Left lung (tissue), 10 donors: ENCODE measurements around the gene NEIL3. TPM values are rescaled to one million over a fixed set of nuclear protein-coding genes. Genes with fewer than 3 reads are reported as not detected.

Source experiments
- ATAC-seq: fragments of 200-7000 bp; cut with Tn5 transposase; one replicate; pipeline ENCODE4 v1.9.1; 2020; ENCODE audit warnings: moderate library complexity
- DNase-seq, 4 donors: peaks; one replicate each; pipeline ENCODE4 v3.0.0-alpha.2; 2013 to 2020
- H3K27ac ChIP-seq, 2 donors: fragments of 200-600 bp; sonication (generic) in 1 of 2; one replicate each; pipeline versions ENCODE4 v1.5.0 to v1.8.0; 2020 to 2021
- H3K27me3 ChIP-seq, 2 donors: fragments of 200-600 bp; sonication (generic) in 1 of 2; one replicate each; pipeline versions ENCODE4 v1.5.0 to v1.8.0; 2020 to 2021
- H3K36me3 ChIP-seq, 2 donors: fragments of 200-600 bp; sonication (generic) in 1 of 2; one replicate each; pipeline versions ENCODE4 v1.5.0 to v1.8.0; 2020 to 2021
- H3K4me1 ChIP-seq, 2 donors: fragments of 200-600 bp; one replicate each; pipeline ENCODE4 v1.8.0; 2021
- H3K4me3 ChIP-seq, 2 donors: fragments of 200-600 bp; sonication (generic) in 1 of 2; one replicate each; pipeline versions ENCODE4 v1.5.0 to v1.8.0; 2020 to 2021; ENCODE audit warnings: mild to moderate bottlenecking in 1 of 2
- H3K9me3 ChIP-seq, 2 donors: fragments of 200-600 bp; sonication (generic) in 1 of 2; one replicate each; pipeline versions ENCODE4 v1.5.0 to v1.8.0; 2020 to 2021
- CTCF ChIP-seq, 2 donors: fragments of 200-600 bp; sonication (generic) in 1 of 2; IDR thresholded peaks; one replicate each; pipeline versions ENCODE4 v1.5.0 to v1.8.0; 2021; ENCODE audit warnings: antibody characterized with exemption in 2 of 2
- intact Hi-C, 2 donors: fragments of 100-400 bp; cut with DNase I; formaldehyde crosslinking; loops; one replicate each; pipeline versions ENCODE4 v1.11.2 to v1.14.2; 2022
- polyA plus RNA-seq, 6 donors: library from polyadenylated mRNA; unstranded; fragments of 120-200 nt; gene quantifications; one replicate each; pipeline ENCODE4 v1.2.1, GENCODE V29; 2013; ENCODE audit not compliant: insufficient read length in 6 of 6
- total RNA-seq, 2 donors: library from RNA; stranded (reverse); fragmentation: NEBNext Ultra II Directional; extraction: Animal tissue kit (Norgen Biotek cat#: 25700); gene quantifications; one replicate each; pipeline ENCODE4 v1.2.1, GENCODE V29; 2021
- donor health status: DM: no; HTN: yes; CAD: no.
- donor health status: DM: no; HTN: no; CAD: no.

The NEIL3 gene
- total and polyA plus RNA-seq, 8 donors = 2.2 to 12.5 (median 5.5) TPM

- intact Hi-C loops = no loop called here
- no peak for TF ChIP-seq CTCF (IDR thresholded peaks at IDR 0.05)
Measured at GRCh38 chr4:177396352-177396751, 86.7 kb downstream of the NEIL3 start.

DNA sequence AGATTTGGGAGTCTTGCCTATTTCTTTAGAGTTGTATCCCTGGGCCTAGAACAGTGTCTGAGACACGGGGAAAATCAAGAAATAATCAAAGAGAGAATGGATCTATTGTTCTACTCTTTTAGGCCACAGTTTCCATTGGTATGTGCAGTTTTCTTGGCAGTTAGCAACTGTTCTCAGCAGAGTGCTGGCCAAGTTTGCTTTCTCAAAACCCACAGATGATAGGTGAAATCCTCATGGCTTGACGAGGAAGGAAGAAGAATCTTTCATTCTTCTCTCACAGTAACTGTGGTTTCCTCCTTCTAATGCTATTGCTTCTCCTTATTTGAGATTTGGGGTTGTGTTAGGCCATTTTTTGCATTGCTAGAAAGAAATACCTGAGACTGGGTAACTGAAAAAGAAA is 90.4 kb downstream of the NEIL3 start:
- Histone ChIP-seq H3K36me3 (no peaks in the 10 kb centered on the region), H3K4me1 (no peaks in the 10 kb centered on the region), H3K27ac (no peak overlapping the region), H3K4me3 (no peak overlapping the region), H3K9me3 (no peaks in the 10 kb centered on the region), H3K27me3 (no peaks in the 10 kb centered on the region)
- no peak for TF ChIP-seq CTCF (IDR thresholded peaks at IDR 0.05)
- no peak for ATAC-seq
- intact Hi-C loops = no loop called here
- DNase-seq = no peak

More at GRCh38 chr4:177396352-177396751, 86.7 kb downstream of the NEIL3 start:
- no peak for DNase-seq
- Histone ChIP-seq H3K4me1 (no peaks in the 10 kb centered on the region), H3K9me3 (no peaks in the 10 kb centered on the region), H3K4me3 (no peak overlapping the region), H3K36me3 (no peaks in the 10 kb centered on the region), H3K27me3 (no peaks in the 10 kb centered on the region), H3K27ac (no peak overlapping the region)
- ATAC-seq = no peak

- Histone ChIP-seq H3K9me3 (no peaks in the 10 kb centered on the region), H3K4me1 (no peaks in the 10 kb centered on the region), H3K27me3 (no peaks in the 10 kb centered on the region), H3K36me3 (no peaks in the 10 kb centered on the region), H3K27ac (no peak overlapping the region), H3K4me3 (no peak overlapping the region)
- TF ChIP-seq CTCF (IDR thresholded peaks at IDR 0.05) = no peak
- intact Hi-C loops = no loop called here
- ATAC-seq = no peak
- DNase-seq = no peak
Measured at GRCh38 chr4:177401658-177402273, 92.1 kb downstream of the NEIL3 start.

DNA sequence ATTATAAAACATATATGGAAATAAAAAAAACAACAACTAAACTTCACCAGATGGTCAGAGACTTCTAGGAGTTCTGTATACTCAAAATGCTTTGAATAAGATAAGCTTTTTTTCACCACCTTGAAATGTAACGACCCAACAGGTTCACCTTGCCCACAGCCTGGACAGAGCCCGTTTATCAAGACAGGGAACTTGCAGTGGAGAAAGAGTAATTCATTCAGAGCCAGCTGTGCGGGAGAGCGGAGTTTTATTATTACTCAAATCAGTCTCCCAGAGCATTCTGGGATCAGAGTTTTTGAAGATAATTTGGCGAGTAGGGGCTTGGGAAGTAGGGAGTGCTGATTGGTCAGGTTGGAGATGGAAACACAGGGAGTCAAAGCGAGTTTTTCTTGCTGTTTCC is 94.1 kb downstream of the NEIL3 start:
- no peak for ATAC-seq
- H3K4me3 ChIP-seq = no peak overlapping the region
- no peak for TF ChIP-seq CTCF (IDR thresholded peaks at IDR 0.05)
- intact Hi-C loops = no loop called here
- no peaks in the 10 kb centered on the region for H3K36me3 ChIP-seq
- H3K4me1 ChIP-seq = no peaks in the 10 kb centered on the region
- H3K27ac ChIP-seq = no peak overlapping the region
- H3K9me3 ChIP-seq = no peaks in the 10 kb centered on the region
- H3K27me3 ChIP-seq = no peaks in the 10 kb centered on the region
- DNase-seq = no peak

DNA sequence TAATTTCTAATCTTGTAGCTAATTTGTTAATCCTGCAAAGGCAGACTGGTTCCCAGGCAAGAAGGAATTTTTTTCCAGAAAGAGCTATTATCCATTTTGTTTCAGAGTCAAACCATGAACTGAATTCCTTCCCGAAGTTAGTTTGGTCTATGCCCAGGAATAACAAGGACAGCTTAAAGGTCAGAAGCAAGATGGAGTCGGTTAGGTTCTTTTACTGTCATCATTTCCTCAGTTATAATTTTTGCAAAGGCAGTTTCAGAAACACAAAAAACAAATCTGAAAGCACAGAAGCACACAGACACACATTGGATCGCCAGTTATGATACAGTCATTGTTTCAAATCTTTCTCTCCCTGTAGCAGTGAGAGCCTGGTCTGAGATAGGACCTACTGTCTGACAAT is 94.7 kb downstream of the NEIL3 start:
- TF ChIP-seq CTCF (IDR thresholded peaks at IDR 0.05) = no peak
- no peaks in the 10 kb centered on the region for H3K9me3 ChIP-seq
- ATAC-seq (no peak), DNase-seq (no peak)
- H3K4me3 ChIP-seq = no peak overlapping the region
- intact Hi-C loops = no loop called here
- H3K36me3 ChIP-seq = no peaks in the 10 kb centered on the region
- H3K4me1 ChIP-seq = no peaks in the 10 kb centered on the region
- H3K27me3 ChIP-seq = no peaks in the 10 kb centered on the region
- H3K27ac ChIP-seq = no peak overlapping the region
